NCI-H82 treated with DMSO at 0.1 percent for 48 hours (cell line): ENCODE results near the gene FOXK1.

ENCODE experiments used
- DNase-seq: peaks from one replicate; lab custom pipeline; 2025; ENCODE audit not compliant: unreplicated experiment; lab: John Stamatoyannopoulos, UW

The FOXK1 gene

GRCh38 chr7:4742852-4743251 is 60.8 kb downstream of the FOXK1 start:
- DNase-seq: no peak

DNA sequence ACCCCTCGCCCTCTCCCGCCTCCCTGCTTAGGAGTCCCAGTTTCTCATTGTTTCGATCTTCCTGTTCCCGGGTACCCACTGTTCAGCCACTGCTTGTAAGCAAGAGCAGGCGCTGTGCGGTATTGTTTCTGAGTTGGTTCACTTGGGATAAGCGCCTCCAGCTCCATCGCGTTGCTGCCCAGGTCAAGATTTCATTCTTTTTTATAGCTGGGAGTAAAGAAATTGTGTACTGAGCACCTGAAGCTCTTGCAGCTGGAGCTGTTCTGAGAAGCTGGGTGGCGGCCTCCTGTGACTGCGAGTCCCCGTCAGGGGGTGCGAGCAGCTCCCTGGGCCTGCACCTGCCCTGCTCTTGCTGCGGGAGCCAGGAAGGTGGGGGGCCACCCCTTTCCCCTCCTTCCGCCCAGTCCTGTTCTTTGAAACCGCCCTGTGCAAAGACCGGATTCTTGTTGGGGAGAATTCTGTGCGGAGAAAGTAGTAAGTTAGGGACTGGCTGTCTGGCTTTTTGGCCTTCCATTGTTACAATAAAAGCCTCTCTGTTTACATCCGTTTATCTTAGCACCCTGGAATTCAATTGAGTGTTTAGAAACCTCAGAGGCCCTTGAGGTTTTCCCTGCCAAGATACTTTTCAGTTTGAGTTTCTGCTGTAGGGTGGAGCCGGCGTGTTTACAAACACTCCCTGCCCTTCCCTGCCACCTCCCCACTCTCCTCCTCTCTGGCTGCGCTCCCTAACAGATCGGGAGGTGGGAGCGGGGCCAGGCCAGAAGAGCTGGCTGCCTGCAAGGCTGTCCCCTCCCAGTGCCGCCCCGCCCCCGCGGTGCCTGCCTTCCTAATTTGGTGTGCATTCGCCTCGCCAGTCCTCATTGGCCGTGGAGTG is 62.5 kb downstream of the FOXK1 start:
- no peak for DNase-seq

GRCh38 chr7:4745265-4745919 is 63.3 kb downstream of the FOXK1 start:
- DNase-seq: no peak

GRCh38 chr7:4745971-4746919 is 64.2 kb downstream of the FOXK1 start:
- no peak for DNase-seq

DNA sequence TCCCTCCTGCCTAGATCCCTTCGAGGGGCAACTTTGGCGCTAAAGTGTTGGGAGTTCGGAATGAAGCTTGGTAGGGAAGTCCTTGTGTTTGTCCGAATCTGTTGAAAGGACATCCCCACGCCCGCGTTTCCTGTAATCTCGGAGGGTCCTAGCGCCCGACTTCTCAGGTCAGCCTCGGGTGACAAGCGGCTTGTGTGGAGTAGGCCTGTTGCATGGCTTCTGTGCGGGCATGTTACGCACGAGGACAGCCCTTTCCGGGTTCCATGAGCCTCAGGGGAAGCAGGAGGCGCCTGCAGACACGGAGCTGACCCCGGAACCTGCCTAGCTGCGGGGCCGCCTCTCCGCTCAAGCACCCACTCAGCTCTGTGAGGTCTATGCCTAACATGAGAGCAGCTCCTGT is 64.9 kb downstream of the FOXK1 start:
- DNase-seq: no peak

DNA sequence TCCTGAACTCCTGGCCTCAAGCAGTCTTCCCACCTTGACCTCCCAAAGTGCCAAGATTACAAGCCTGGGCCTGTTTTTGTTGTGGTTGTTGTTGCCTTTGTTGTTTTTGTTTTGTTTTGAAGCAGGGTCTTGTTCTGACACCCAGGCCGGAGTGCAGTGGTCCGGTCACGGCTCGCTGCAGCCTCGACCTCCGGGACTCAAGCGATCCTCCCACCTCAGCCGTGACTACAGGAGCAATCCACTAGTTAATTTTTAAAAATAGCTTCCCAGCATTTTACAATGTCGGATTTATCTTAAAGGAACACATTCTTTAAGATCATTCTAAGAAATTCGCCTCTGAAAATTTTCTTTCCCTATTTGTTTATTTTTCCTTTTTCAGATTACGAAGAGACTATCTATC is 65.7 kb downstream of the FOXK1 start:
- DNase-seq: no peak

DNA sequence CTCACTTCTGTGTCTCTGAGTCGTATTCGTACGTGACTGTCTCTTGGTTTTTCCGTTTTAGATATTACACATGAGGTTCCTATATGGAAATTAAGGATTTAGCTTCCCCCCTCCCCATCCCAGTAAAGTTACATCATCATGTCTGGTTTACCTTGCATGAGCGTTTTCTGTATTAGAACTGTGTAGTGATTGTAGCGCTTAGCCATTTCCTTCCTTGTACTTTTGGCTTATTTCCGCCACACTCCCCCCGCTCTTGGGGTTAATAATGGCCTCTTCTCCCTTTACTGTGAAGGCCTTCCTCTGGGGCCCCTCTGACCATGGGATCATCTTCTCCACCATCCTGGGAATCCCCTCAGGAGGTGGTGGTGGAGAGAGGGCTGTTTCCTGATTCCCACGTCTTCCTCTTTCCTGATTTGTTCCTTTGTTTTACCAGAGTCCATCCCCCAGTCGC is 66.2 kb downstream of the FOXK1 start:
- DNase-seq: no peak

- no peak for DNase-seq
These were observed 67.3 kb downstream of the FOXK1 start for GRCh38 chr7:4749363-4749762.

GRCh38 chr7:4749798-4750197 is 67.7 kb downstream of the FOXK1 start:
- no peak for DNase-seq

- DNase-seq: no peak
These were observed 69.4 kb downstream of the FOXK1 start for GRCh38 chr7:4751398-4751947.

- no peak for DNase-seq
These were observed 71.7 kb downstream of the FOXK1 start for GRCh38 chr7:4753598-4754432.

DNA sequence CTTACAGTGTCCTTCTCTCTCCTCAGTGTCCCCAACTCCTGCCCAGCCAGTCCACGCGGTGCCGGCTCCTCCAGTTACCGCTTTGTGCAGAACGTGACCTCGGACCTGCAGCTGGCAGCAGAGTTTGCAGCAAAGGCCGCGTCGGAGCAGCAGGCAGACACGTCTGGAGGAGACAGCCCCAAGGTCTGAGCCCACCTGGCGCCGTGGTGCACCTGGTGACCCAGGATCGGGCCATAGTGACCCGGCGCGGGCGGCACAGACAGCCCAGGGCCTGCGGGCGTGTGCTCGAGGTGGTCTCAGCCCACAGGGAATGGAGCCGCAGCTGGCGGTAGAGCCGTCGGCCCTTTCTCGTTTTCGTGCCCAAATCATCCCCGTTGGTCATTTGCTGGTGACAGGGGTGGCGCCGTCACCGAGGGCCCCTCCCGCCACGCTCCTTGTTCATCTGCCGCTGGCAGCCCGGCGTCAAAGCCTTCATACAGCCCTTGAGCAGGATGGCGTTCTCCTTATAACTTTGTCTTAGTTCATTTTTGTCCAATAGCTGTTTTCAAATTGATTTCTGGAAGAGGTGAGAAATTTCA is 72.4 kb downstream of the FOXK1 start:
- no peak for DNase-seq

- no peak for DNase-seq
These were observed 73.0 kb downstream of the FOXK1 start for GRCh38 chr7:4755045-4755444.

DNA sequence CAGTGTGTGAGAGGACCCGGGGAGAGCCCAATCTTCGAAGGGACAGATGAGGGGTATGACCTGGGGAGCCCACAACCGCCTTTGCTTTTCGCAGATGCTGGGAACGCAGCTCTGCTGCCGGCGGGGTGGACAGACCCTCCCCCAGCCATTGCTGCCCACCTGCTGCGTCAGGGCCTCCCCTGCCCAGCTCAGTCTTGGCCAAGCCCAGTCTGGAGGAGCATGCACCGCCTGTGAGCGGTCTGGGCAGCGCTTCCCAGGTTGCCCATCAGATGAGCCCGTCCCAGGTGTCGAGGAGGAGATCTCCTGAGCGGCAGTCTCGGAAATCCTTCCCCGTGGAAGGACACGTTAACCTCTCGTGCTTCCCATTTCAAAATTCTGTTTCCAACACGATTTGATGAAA is 76.0 kb downstream of the FOXK1 start:
- DNase-seq: no peak

GRCh38 chr7:4758791-4759190 is 76.7 kb downstream of the FOXK1 start:
- no peak for DNase-seq

DNA sequence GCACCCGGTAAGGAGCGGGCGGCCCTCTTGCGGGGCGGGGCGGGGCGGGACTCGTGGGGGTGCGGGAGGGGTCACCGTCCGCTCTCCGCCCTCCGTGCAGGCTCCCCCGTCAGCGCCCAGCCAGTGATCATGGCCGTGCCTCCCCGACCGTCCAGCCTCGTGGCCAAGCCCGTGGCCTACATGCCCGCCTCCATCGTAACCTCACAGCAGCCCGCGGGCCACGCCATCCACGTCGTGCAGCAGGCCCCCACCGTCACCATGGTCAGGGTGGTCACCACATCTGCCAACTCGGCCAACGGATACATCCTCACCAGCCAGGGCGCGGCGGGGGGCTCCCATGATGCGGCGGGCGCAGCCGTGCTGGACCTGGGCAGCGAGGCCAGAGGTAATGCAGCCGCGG is 77.1 kb downstream of the FOXK1 start:
- no peak for DNase-seq

- DNase-seq: no peak
These were observed 78.9 kb downstream of the FOXK1 start for GRCh38 chr7:4760952-4761351.

DNA sequence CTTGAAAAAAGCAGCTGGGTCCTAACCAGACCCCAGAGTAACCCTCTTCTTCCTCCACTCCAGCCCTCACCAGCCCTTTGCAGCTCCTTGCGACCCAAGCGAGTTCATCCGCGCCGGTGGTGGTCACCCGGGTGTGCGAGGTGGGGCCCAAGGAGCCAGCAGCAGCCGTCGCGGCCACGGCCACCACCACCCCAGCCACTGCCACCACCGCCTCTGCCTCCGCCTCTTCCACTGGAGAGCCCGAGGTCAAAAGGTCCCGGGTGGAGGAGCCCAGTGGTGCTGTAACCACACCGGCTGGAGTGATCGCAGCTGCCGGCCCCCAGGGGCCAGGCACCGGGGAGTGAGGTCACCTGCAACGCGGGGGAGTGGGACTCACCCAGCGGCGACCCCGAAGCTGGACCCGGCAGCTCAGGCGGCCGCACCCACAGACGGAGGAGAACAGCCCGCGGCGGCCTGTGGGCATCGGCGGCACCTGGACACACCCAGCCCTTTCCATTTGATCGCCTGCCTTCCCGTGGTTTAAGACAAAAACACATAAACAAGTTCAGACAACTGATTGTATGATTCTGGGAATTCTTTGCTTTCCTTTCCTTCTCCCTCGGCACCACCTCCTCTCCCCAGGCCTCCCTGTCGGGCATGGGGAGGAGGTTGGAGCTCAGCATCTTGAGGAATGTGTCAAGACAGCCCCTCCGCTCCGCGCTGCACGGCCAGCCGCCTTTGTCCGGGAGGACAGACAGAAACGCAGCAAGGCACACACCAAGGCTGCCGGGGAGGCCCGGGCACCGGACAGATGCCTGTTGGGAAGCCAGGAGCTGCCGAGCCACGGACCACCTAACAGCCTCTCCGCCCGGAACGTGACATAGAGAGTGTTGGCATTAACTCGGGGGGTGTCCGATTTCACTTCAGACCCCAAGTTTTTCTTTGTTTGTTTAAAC is 80.3 kb downstream of the FOXK1 start:
- DNase-seq: no peak
